GM10847 (cell line): ENCODE measurements around the gene GPR101.

Experiments
- POLR2A ChIP-seq: IDR thresholded peaks from 2 replicates; pipeline ENCODE4 v1.6.1; 2011; ENCODE audit not compliant: insufficient read length; ENCODE audit errors: extremely low read depth

The GPR101 gene

GRCh38 chrX:137033774-137034507 is at the start of gene GPR101:
GPR101 (minus strand) TSS chrX:137033995; CDS start chrX:137031674, 2,321 bp downstream.
- TF ChIP-seq POLR2A = no peak

GRCh38 chrX:137081239-137081638 is 47.4 kb upstream of the GPR101 start:
- TF ChIP-seq POLR2A = no peak

- TF ChIP-seq POLR2A = no peak
Observed at GRCh38 chrX:137072396-137072795, 38.6 kb upstream of the GPR101 start.

- TF ChIP-seq POLR2A = no peak
Observed at GRCh38 chrX:137071596-137071995, 37.8 kb upstream of the GPR101 start.

- TF ChIP-seq POLR2A = no peak
Observed at GRCh38 chrX:137067147-137067546, 33.4 kb upstream of the GPR101 start.

GRCh38 chrX:137062915-137063617 is 29.3 kb upstream of the GPR101 start:
- no peak for TF ChIP-seq POLR2A

GRCh38 chrX:137058339-137059127 is 24.7 kb upstream of the GPR101 start:
- TF ChIP-seq POLR2A = no peak

GRCh38 chrX:137052643-137053235 is 18.9 kb upstream of the GPR101 start:
- no peak for TF ChIP-seq POLR2A

- no peak for TF ChIP-seq POLR2A
Observed at GRCh38 chrX:137051978-137052642, 18.3 kb upstream of the GPR101 start.

GRCh38 chrX:137044893-137045292 is 11.1 kb upstream of the GPR101 start:
- TF ChIP-seq POLR2A = no peak

GRCh38 chrX:137043736-137044135 is 9.9 kb upstream of the GPR101 start:
- TF ChIP-seq POLR2A = no peak

GRCh38 chrX:137041329-137041728 is 7.5 kb upstream of the GPR101 start:
- no peak for TF ChIP-seq POLR2A

- no peak for TF ChIP-seq POLR2A
Observed at GRCh38 chrX:137040113-137040794, 6.5 kb upstream of the GPR101 start.

- TF ChIP-seq POLR2A = no peak
Observed at GRCh38 chrX:137034508-137034872, 695 bp upstream of the GPR101 start.
